Testis (tissue), 2 donors: Measurements from ENCODE around the gene ABO.

Source experiments
- POLR2A ChIP-seq: fragments of 450-650 bp; IDR thresholded peaks from one replicate; pipeline ENCODE4 v1.6.1; 2017; ENCODE audit warnings: antibody characterized with exemption, mild to moderate bottlenecking, moderate library complexity
- TF ChIP-seq, protein P1 (sequence below), 3 experiments: fragments of 450-650 bp in 2 of 3; fragments of 200-600 bp in 1 of 3; sonication (generic) in 1 of 3; IDR thresholded peaks; one replicate each; pipeline ENCODE4 v1.5.1; 2016 to 2019; ENCODE audit warnings: antibody characterized with exemption in 3 of 3, mild to moderate bottlenecking in 2 of 3, moderate library complexity in 1 of 3

DNA sequence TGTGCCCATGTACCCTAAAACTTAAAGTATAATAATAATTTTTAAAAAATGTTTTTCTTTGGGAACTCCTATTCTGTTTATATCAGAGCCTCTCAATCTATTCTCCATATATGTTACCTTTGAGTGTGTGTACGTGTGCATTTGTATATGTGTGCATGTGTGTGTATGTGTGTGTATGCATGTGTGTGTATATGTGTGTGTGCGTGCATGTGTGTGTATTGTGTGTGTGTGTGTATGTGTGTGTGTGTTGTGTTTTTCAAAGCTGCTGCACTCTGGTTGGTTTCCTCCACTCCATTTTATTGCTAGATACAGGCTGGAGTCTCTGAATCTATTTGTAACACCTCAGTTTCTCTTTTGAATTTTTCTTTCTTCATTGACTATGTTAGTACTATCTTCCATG is 41.0 kb upstream of the ABO start:
- TF ChIP-seq, protein P1, sequence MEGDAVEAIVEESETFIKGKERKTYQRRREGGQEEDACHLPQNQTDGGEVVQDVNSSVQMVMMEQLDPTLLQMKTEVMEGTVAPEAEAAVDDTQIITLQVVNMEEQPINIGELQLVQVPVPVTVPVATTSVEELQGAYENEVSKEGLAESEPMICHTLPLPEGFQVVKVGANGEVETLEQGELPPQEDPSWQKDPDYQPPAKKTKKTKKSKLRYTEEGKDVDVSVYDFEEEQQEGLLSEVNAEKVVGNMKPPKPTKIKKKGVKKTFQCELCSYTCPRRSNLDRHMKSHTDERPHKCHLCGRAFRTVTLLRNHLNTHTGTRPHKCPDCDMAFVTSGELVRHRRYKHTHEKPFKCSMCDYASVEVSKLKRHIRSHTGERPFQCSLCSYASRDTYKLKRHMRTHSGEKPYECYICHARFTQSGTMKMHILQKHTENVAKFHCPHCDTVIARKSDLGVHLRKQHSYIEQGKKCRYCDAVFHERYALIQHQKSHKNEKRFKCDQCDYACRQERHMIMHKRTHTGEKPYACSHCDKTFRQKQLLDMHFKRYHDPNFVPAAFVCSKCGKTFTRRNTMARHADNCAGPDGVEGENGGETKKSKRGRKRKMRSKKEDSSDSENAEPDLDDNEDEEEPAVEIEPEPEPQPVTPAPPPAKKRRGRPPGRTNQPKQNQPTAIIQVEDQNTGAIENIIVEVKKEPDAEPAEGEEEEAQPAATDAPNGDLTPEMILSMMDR (IDR thresholded peaks at IDR 0.05) = no peak
- no peak for TF ChIP-seq POLR2A
